Adrenal gland (tissue), 12 donors: ENCODE measurements around the gene SSU72. TPM values are rescaled to one million over a fixed set of nuclear protein-coding genes. Genes with fewer than 3 reads are reported as not detected.

ENCODE experiments used
- DNase-seq, 7 donors: peaks; one replicate each; pipeline ENCODE4 v3.0.0-alpha.2; 2019 to 2020
- H3K27ac ChIP-seq, 5 donors: fragments of 200-600 bp; sonication (generic) in 4 of 5; 1 replicate in 3 of 5; 2 replicates in 2 of 5; pipeline versions ENCODE4 v1.5.1 to v1.8.0; 2016 to 2020; ENCODE audit warnings: mild to moderate bottlenecking in 1 of 5
- H3K27me3 ChIP-seq: fragments of 200-600 bp; 2 replicates; pipeline ENCODE4 v1.8.0; 2021
- H3K36me3 ChIP-seq, 2 donors: fragments of 200-600 bp; replicated peaks in 1 of 2; 1 replicate in 1 of 2; 2 replicates in 1 of 2; pipeline versions ENCODE4 v1.5.1 to v1.8.0; 2018 to 2022
- H3K4me1 ChIP-seq, 2 donors: fragments of 200-600 bp; replicated peaks in 1 of 2; 1 replicate in 1 of 2; 2 replicates in 1 of 2; pipeline versions ENCODE4 v1.5.1 to v1.8.0; 2018 to 2021
- H3K4me3 ChIP-seq, 4 donors: fragments of 200-600 bp; sonication (generic) in 3 of 4; one replicate each; pipeline ENCODE4 v1.5.1; 2016 to 2018
- H3K9me3 ChIP-seq, 3 donors: fragments of 200-600 bp; sonication (generic) in 1 of 3; replicated peaks in 1 of 3; 1 replicate in 2 of 3; 2 replicates in 1 of 3; pipeline versions ENCODE4 v1.5.1 to v1.8.0; 2016 to 2021
- CTCF ChIP-seq, 6 experiments: fragments of 450-650 bp in 4 of 6; fragments of 200-600 bp in 2 of 6; sonication (generic) in 1 of 6; IDR thresholded peaks; 1 replicate in 5 of 6; 2 replicates in 1 of 6; pipeline versions ENCODE4 v1.5.1 to v1.8.0; 2016 to 2021; ENCODE audit warnings: antibody characterized with exemption in 6 of 6, mild to moderate bottlenecking in 2 of 6, moderate library complexity in 1 of 6
- POLR2A ChIP-seq, 2 donors: fragments of 450-650 bp; IDR thresholded peaks; one replicate each; pipeline ENCODE4 v1.6.1; 2017; ENCODE audit warnings: antibody characterized with exemption in 2 of 2, mild to moderate bottlenecking in 2 of 2, moderate library complexity in 1 of 2
- WGBS, 4 donors: extraction: QIAGEN DNeasy Blood & Tissue Kit in 2 of 4; methylation state at CpG; one replicate each; pipeline versions ENCODE4 v1.1.5 to v1.1.7; 2013 to 2017; 5-methylcytosine and 5-hydroxymethylcytosine counted together
- intact Hi-C, 2 donors: fragments of 100-400 bp; cut with DNase I; formaldehyde crosslinking; loops; one replicate each; pipeline versions ENCODE4 v1.14.1 to v1.15.0; 2022 to 2023
- polyA plus RNA-seq, 3 donors: library from polyadenylated mRNA; stranded (reverse); fragments of 200-250 nt in 2 of 3; fragments of 350-450 nt in 1 of 3; fragmentation: Illumina TruSeq in 1 of 3; extraction: RNeasy Lipid Tissue Mini Kit (QIAGEN cat#74804) in 1 of 3; gene quantifications; one replicate each; pipeline ENCODE4 v1.2.3, GENCODE V29; 2013 to 2014
- total RNA-seq, 9 donors: library from RNA; depleted of rRNA in 4 of 9; stranded (reverse); fragments of >200 nt in 4 of 9; fragments of 120-200 nt in 1 of 9; fragmentation: NEBNext Ultra II Directional in 1 of 9; extraction: Animal tissue kit (Norgen Biotek cat#: 25700) in 1 of 9; gene quantifications; one replicate each; pipeline versions ENCODE4 v1.1.0 to v1.2.4, GENCODE V29; 2013 to 2023
- donor health status: healthy with polysubstance abuse.
- donor health status: Bipolar disorder and iron deficiency.
- donor health status: DM: yes; HTN: yes; CAD: no.
- donor health status: DM: no; HTN: no; CAD: no.
- donor health status: DM: no; HTN: no; CAD: no.
- donor health status: DM: yes; HTN: yes; CAD: no.

SSU72 gene
- total and polyA plus RNA-seq, 12 donors = 50.1 to 219 (median 108) TPM

- Histone ChIP-seq H3K27me3 (no peaks in the 10 kb centered on the region), H3K4me3 (no peak overlapping the region), H3K9me3 (no peaks in the 10 kb centered on the region), H3K27ac (no peak overlapping the region), H3K36me3 (peaks cover 0 to 8% of the 10 kb centered on the region in 2 donors), H3K4me1 (peaks cover 8 to 13% of the 10 kb centered on the region in 2 donors)
- no peak for DNase-seq
- TF ChIP-seq CTCF (IDR thresholded peaks at IDR 0.05) = peak in 1 of 6 experiments; percentile 19
- TF ChIP-seq POLR2A (IDR thresholded peaks at IDR 0.05) = no peak
- intact Hi-C loops = no loop called here
- 57 to 80% (median 73%) methylated on average over 2 to 14 of the region's 14 CpGs for WGBS, 4 donors
These were observed 45.3 kb upstream of the SSU72 start for GRCh38 chr1:1619917-1620361.

GRCh38 chr1:1618396-1619068 is 43.9 kb upstream of the SSU72 start:
- Histone ChIP-seq H3K27ac (no peak overlapping the region), H3K4me3 (no peak overlapping the region), H3K4me1 (peaks cover 20 to 27% of the 10 kb centered on the region in 2 donors), H3K27me3 (no peaks in the 10 kb centered on the region), H3K9me3 (no peaks in the 10 kb centered on the region), H3K36me3 (peaks cover 0 to 8% of the 10 kb centered on the region in 2 donors)
- intact Hi-C loops = no loop called here
- 86 to 96% (median 93%) methylated on average over 2 to 9 of the region's 9 CpGs for whole genome bisulfite sequencing, 4 donors
- no peak for TF ChIP-seq POLR2A (IDR thresholded peaks at IDR 0.05)
- no peak for TF ChIP-seq CTCF (IDR thresholded peaks at IDR 0.05)
- DNase-seq = no peak

GRCh38 chr1:1617925-1618324 is 43.3 kb upstream of the SSU72 start:
- no peak for DNase-seq
- peaks cover 23 to 30% of the 10 kb centered on the region in 2 donors for H3K4me1 ChIP-seq

GRCh38 chr1:1617516-1617915 is 42.9 kb upstream of the SSU72 start:
- TF ChIP-seq CTCF (IDR thresholded peaks at IDR 0.05) = no peak
- no peak for TF ChIP-seq POLR2A (IDR thresholded peaks at IDR 0.05)
- DNase-seq = no peak
- H3K4me3 ChIP-seq = no peak overlapping the region
- no peaks in the 10 kb centered on the region for H3K27me3 ChIP-seq
- H3K27ac ChIP-seq = no peak overlapping the region
- H3K36me3 ChIP-seq = peaks cover 0 to 8% of the 10 kb centered on the region in 2 donors
- H3K9me3 ChIP-seq = no peaks in the 10 kb centered on the region
- intact Hi-C loops = no loop called here
- peaks cover 23 to 30% of the 10 kb centered on the region in 2 donors for H3K4me1 ChIP-seq
- WGBS, 4 donors = 90 to 94% (median 92%) methylated on average over 10 to 11 of the region's 11 CpGs

More at GRCh38 chr1:1617925-1618324, 43.3 kb upstream of the SSU72 start:
- H3K27me3 ChIP-seq = no peaks in the 10 kb centered on the region
- H3K4me3 ChIP-seq = no peak overlapping the region
- TF ChIP-seq POLR2A (IDR thresholded peaks at IDR 0.05) (no peak), CTCF (IDR thresholded peaks at IDR 0.05) (no peak)
- peaks cover 0 to 8% of the 10 kb centered on the region in 2 donors for H3K36me3 ChIP-seq
- intact Hi-C loops = no loop called here
- no peak overlapping the region for H3K27ac ChIP-seq
- WGBS, 4 donors = 83 to 97% (median 85%) methylated on average over 2 to 6 of the region's 6 CpGs; no CpG with 5 or more reads in 1 of the 4 donors
- no peaks in the 10 kb centered on the region for H3K9me3 ChIP-seq
